Measurements from ENCODE around the gene TENT5C. TPM values are rescaled to one million over a fixed set of nuclear protein-coding genes. Genes with fewer than 3 reads are reported as not detected.

The TENT5C gene
- total and polyA plus RNA-seq, 10 of the 15 experiments (the other 5 are each of a cell fraction or from before 2014, with no cell fraction given): 0.19 to 2.4 (median 0.78) TPM

DNA sequence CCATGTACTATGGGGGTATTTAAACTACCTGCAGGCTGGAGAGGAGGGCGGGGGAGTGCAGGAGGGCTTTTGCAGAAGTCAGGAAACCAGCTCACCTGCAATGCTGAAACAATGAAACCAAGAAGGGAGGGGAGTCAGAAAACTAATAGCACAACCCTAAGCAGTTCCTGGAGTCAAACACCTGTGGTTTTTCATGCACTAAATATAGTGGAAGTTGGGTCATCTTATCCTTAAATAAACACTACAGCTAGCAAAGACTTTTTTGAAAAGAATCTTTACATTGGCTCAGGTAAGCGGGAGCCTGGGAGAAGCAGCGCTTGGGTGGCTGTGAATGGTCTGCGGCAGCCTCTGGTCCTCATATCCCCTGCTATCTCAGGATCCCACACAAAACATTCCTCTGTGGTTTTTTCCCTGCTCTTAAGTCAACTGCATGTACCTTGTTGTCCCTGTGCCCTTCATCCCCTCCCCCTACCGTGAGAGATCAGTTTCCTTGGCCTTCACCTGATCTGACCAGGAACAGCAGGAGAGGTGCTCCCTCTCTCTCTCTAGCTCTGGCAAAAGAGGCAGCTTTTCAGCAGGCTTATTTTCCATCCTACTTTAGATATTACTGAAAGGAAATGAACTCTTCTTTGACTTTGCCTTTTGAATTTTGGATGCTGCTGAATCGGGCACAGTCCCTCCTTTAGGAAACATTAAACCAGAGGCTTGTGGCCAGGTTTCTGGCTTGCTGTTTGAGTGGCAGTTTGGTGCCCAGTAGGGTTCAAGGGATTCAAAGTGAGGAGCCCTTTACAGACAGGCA is 26.6 kb downstream of the TENT5C start:
- Histone ChIP-seq H3K27ac (ENCODE audit: control insufficient read depth, insufficient read depth) (no peak overlapping the region), H3K9ac (ENCODE audit: control insufficient read depth, insufficient read depth, low read length) (no peak overlapping the region), H2AFZ (ENCODE audit: control insufficient read depth, low read depth, low read length) (no peak overlapping the region), H3K27me3 (replicated peaks in 1 of 2; ENCODE audit: control insufficient read depth in 2 of 2, insufficient read depth in 2 of 2, low read length in 1 of 2) (peaks cover 0 to 1% of the 10 kb centered on the region in 2 experiments; a peak in 1 of 4 replicates), H3K36me3 (ENCODE audit: control insufficient read depth in 2 of 2, insufficient read depth in 2 of 2, low read length in 1 of 2) (no peaks in the 10 kb centered on the region), H3K79me2 (ENCODE audit: control insufficient read depth, insufficient read depth, low read length) (no peaks in the 10 kb centered on the region), H3K9me3 (replicated peaks; ENCODE audit: control insufficient read depth, insufficient read depth, low read length) (no peaks in the 10 kb centered on the region), H3K4me3 (peak overlapping the region; percentile 29; the same call in 1 of the 2 replicates), H3K4me1 (ENCODE audit: control insufficient read depth, insufficient read depth, low read length) (peaks cover 26% of the 10 kb centered on the region), H4K20me1 (ENCODE audit: control insufficient read depth, insufficient read depth) (no peaks in the 10 kb centered on the region; the same call in 1 of the 2 replicates), H3K4me2 (ENCODE audit: control insufficient read depth, insufficient read depth) (peak overlapping the region; percentile 59; the same call in 1 of the 2 replicates)
- SMC1A ChIA-PET (ENCODE audit: uncharacterized antibody, unreplicated experiment): interaction anchor here (0.7 kb wide), 1 partner anchor 24 kb away, joined by 3 read pairs; no protein-coding TSS in a partner anchor
- peak; percentile 52 for FAIRE-seq
- peak; percentile 34 for ATAC-seq
- in situ Hi-C loops (cut with MboI) (no loop called here), intact Hi-C loops (cut with micrococcal nuclease; ENCODE audit: unreplicated experiment) (no loop called here)
- 36% methylated on average over 6 of the region's 6 CpGs for WGBS (ENCODE audit: insufficient coverage, insufficient replicate concordance, low lambda C conversion rate, missing lambda C conversion rate)
- no TSS peak for BruUV-seq (replicated peaks)
- RAD21 ChIA-PET (ENCODE audit: unreplicated experiment): no interaction called here
- CTCF ChIA-PET: no interaction called here
- no peak for DNase-seq (ENCODE audit: low read depth, low spot score)
- POLR2A ChIA-PET: no interaction called here
- TF ChIP-seq RUNX3 (IDR thresholded peaks at IDR 0.05; ENCODE audit: low read length) (peak; percentile 71), MEF2A (IDR thresholded peaks at IDR 0.05; ENCODE audit: insufficient read depth, low read depth, low read length) (peak; percentile 73; the same call in 1 of the 2 replicates), TAF1 (IDR thresholded peaks at IDR 0.05; ENCODE audit: borderline replicate concordance, low read depth, low read length) (no peak), MLLT1 (IDR thresholded peaks at IDR 0.05) (no peak), ATF2 (IDR thresholded peaks at IDR 0.05; ENCODE audit: low read length) (0 out of 2 replicates have a peak, but pooled peaks have one; percentile 35)
- TF ChIP-seq, protein P1, sequence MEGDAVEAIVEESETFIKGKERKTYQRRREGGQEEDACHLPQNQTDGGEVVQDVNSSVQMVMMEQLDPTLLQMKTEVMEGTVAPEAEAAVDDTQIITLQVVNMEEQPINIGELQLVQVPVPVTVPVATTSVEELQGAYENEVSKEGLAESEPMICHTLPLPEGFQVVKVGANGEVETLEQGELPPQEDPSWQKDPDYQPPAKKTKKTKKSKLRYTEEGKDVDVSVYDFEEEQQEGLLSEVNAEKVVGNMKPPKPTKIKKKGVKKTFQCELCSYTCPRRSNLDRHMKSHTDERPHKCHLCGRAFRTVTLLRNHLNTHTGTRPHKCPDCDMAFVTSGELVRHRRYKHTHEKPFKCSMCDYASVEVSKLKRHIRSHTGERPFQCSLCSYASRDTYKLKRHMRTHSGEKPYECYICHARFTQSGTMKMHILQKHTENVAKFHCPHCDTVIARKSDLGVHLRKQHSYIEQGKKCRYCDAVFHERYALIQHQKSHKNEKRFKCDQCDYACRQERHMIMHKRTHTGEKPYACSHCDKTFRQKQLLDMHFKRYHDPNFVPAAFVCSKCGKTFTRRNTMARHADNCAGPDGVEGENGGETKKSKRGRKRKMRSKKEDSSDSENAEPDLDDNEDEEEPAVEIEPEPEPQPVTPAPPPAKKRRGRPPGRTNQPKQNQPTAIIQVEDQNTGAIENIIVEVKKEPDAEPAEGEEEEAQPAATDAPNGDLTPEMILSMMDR (IDR thresholded peaks at IDR 0.05 in 2 of 3, conservative IDR thresholded peaks at IDR 0.05 in 1 of 3; ENCODE audit: control insufficient read depth in 2 of 3, extremely low read depth in 1 of 3, insufficient read depth in 1 of 3, low read depth in 3 of 3, low read length in 3 of 3): no peak

All from GM12878 (cell line).